OCI-LY7 (cell line): ENCODE measurements around the gene FAM83B. TPM values are rescaled to one million over a fixed set of nuclear protein-coding genes. Genes with fewer than 3 reads are reported as not detected.

Experiments used
- BruUV-seq: library from RNA; stranded (reverse); fragments of 400-500 nt; replicated peaks from 2 replicates; lab custom pipeline; 2021; lab: Mats Ljungman, UMichigan
- CTCF ChIA-PET: fragments of 300-600 bp; sonication (Branson Sonifier 250); formaldehyde crosslinking; loops from one replicate; lab custom pipeline; 2022; ENCODE audit warnings: antibody characterized with exemption; ENCODE audit not compliant: unreplicated experiment; lab: Charles Lee
- POLR2A ChIA-PET: fragments of 300-600 bp; sonication (Branson Sonifier 250); formaldehyde crosslinking; loops from one replicate; lab custom pipeline; 2022; ENCODE audit warnings: antibody characterized with exemption; lab: Charles Lee
- DNase-seq: peaks from one replicate; pipeline ENCODE4 v3.0.0-alpha.2; 2015; ENCODE audit warnings: low spot score
- H2AFZ ChIP-seq: fragments of 200-600 bp; sonication (generic), shearing (Covaris generic); 2 replicates; pipeline ENCODE4 v1.6.1; 2014; ENCODE audit warnings: mild to moderate bottlenecking, antibody characterized with exemption, low read length, moderate library complexity
- H3K27ac ChIP-seq: fragments of 200-600 bp; sonication (generic); 2 replicates; pipeline ENCODE4 v1.5.1; 2014; ENCODE audit warnings: mixed run types, low read depth, mild to moderate bottlenecking, moderate library complexity, low read length, inconsistent platforms; ENCODE audit not compliant: poor library complexity, severe bottlenecking
- H3K36me3 ChIP-seq: fragments of 200-600 bp; sonication (generic); 2 replicates; pipeline ENCODE4 v1.6.1; 2014; ENCODE audit warnings: mild to moderate bottlenecking, antibody characterized with exemption, low read length, moderate library complexity, mixed read lengths; ENCODE audit not compliant: insufficient read depth
- H3K4me1 ChIP-seq: fragments of 200-600 bp; sonication (generic); 2 replicates; pipeline ENCODE4 v1.5.1; 2014; ENCODE audit warnings: mild to moderate bottlenecking, low read length; ENCODE audit not compliant: insufficient read depth, poor library complexity, severe bottlenecking
- H3K4me2 ChIP-seq: fragments of 200-600 bp; sonication (generic); 2 replicates; pipeline ENCODE4 v1.6.1; 2014; ENCODE audit warnings: mild to moderate bottlenecking, low read length
- H3K4me3 ChIP-seq: fragments of 200-600 bp; sonication (generic); 2 replicates; pipeline ENCODE4 v1.5.1; 2014; ENCODE audit warnings: mild to moderate bottlenecking, low read depth, low read length; ENCODE audit not compliant: poor library complexity, severe bottlenecking
- H3K79me2 ChIP-seq: fragments of 200-600 bp; sonication (generic); 2 replicates; pipeline ENCODE4 v1.6.1; 2016; ENCODE audit warnings: low read depth, mild to moderate bottlenecking, low read length, moderate library complexity, mixed read lengths; ENCODE audit not compliant: insufficient read depth
- H3K9me2 ChIP-seq: fragments of 200-600 bp; sonication (generic); 2 replicates; pipeline ENCODE4 v1.6.1; 2016; ENCODE audit warnings: mild to moderate bottlenecking, low read length, mixed read lengths; ENCODE audit not compliant: insufficient read depth
- H3K9me3 ChIP-seq: fragments of 200-600 bp; sonication (generic); 2 replicates; pipeline ENCODE4 v1.6.1; 2014; ENCODE audit warnings: mild to moderate bottlenecking, mixed run types, low read length, mixed read lengths
- H4K20me1 ChIP-seq: fragments of 200-600 bp; sonication (generic); 2 replicates; pipeline ENCODE4 v1.6.1; 2014; ENCODE audit warnings: mild to moderate bottlenecking, antibody characterized with exemption, low read length, moderate library complexity, mixed read lengths; ENCODE audit not compliant: insufficient read depth
- EZH2phosphoT487 ChIP-seq: fragments of 200-600 bp; sonication (generic); IDR thresholded peaks from 2 replicates; pipeline ENCODE4 v1.6.1; 2018; ENCODE audit warnings: low read depth, borderline replicate concordance, mild to moderate bottlenecking, mixed run types, antibody characterized with exemption, low read length, moderate library complexity, mixed read lengths
- intact Hi-C: fragments of 100-400 bp; cut with micrococcal nuclease; formaldehyde crosslinking; loops from one replicate; pipeline ENCODE4 v1.10.0; 2022; ENCODE audit not compliant: unreplicated experiment
- total RNA-seq, 2 experiments: library from RNA; depleted of rRNA in 1 of 2; stranded (reverse); fragments of >200 nt in 1 of 2; shearing (Covaris generic) in 1 of 2; gene quantifications; 2 replicates each; pipeline ENCODE4 v1.2.3, GENCODE V29; 2014 to 2022
- TF ChIP-seq, protein P1 (sequence below): fragments of 200-600 bp; sonication (generic); conservative IDR thresholded peaks from 2 replicates; pipeline ENCODE4 v1.5.1; 2014; ENCODE audit warnings: mild to moderate bottlenecking, antibody characterized with exemption, low read length, moderate library complexity, mixed read lengths

Gene FAM83B
- total RNA-seq, 2 experiments from 2014 or later = not detected

DNA sequence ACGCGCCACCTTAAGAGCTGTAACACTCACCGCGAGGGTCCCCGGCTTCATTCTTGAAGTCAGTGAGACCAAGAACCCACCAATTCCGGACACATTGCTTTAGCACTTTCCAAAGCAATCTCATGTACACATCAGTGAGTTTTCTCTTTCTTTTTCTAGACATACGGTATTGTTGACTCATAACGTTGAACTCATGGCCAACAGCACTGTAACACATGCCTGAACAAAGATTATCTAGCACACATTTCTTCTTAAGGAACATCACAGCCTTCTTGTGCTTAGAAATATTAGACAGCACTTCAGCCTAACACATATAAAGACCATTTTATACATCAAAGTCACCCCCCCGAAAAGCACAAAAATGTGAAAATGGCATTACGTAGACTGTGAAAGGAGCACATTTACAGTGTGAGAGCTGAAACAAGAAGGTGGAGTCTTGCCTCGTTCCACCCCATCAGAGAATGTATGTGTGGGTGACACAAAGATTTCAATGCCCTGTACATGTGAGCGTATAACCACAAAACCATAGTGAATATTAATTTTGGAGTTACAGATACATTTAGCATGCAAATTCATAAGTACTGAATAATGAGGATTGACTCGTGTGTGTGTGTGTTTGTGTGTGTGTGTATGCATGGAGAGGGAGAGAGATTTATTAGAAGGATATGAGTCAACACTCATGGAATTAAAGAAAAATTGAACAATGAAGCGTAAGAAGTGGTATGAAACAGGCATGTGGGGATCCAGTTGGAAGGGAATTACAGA is 134.1 kb downstream of the FAM83B start:
- no peak for DNase-seq
- H3K36me3 ChIP-seq = no peaks in the 10 kb centered on the region
- H4K20me1 ChIP-seq = no peaks in the 10 kb centered on the region
- POLR2A ChIA-PET = no interaction called here
- CTCF ChIA-PET = no interaction called here
- H3K79me2 ChIP-seq = no peaks in the 10 kb centered on the region
- H3K9me2 ChIP-seq = no peaks in the 10 kb centered on the region
- no peaks in the 10 kb centered on the region for H3K4me1 ChIP-seq
- intact Hi-C loops = no loop called here
- H2AFZ ChIP-seq = no peak overlapping the region
- no TSS peak for BruUV-seq
- no peak overlapping the region for H3K4me2 ChIP-seq
- no peak overlapping the region for H3K27ac ChIP-seq
- no peaks in the 10 kb centered on the region for H3K9me3 ChIP-seq
- no peak overlapping the region for H3K4me3 ChIP-seq
- TF ChIP-seq, protein P1, sequence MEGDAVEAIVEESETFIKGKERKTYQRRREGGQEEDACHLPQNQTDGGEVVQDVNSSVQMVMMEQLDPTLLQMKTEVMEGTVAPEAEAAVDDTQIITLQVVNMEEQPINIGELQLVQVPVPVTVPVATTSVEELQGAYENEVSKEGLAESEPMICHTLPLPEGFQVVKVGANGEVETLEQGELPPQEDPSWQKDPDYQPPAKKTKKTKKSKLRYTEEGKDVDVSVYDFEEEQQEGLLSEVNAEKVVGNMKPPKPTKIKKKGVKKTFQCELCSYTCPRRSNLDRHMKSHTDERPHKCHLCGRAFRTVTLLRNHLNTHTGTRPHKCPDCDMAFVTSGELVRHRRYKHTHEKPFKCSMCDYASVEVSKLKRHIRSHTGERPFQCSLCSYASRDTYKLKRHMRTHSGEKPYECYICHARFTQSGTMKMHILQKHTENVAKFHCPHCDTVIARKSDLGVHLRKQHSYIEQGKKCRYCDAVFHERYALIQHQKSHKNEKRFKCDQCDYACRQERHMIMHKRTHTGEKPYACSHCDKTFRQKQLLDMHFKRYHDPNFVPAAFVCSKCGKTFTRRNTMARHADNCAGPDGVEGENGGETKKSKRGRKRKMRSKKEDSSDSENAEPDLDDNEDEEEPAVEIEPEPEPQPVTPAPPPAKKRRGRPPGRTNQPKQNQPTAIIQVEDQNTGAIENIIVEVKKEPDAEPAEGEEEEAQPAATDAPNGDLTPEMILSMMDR = no peak
- TF ChIP-seq EZH2phosphoT487 = no peak

DNA sequence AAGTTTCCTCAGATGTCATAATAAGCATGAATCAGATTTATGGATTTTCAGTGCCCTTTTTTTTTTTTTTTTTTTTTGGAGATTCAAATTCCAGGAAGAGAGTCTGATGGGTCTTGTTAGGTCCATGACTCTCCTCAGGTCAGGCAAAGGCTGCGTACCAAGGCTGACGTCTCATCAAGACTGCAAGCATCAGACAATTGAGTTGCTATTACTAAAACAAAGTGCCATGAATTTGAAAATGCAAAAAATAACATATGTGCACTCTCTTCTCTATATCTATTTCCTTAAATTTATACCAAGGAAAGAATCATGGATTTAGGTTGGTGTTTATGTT is 134.7 kb downstream of the FAM83B start:
- H3K9me2 ChIP-seq = no peaks in the 10 kb centered on the region
- TF ChIP-seq, protein P1 = no peak
- no peak for TF ChIP-seq EZH2phosphoT487
- ChIA-PET CTCF (no interaction called here), POLR2A (no interaction called here)
- no peak overlapping the region for H3K4me2 ChIP-seq
- no peaks in the 10 kb centered on the region for H3K36me3 ChIP-seq
- no peaks in the 10 kb centered on the region for H3K79me2 ChIP-seq
- no TSS peak for BruUV-seq
- no peaks in the 10 kb centered on the region for H3K4me1 ChIP-seq
- no peak overlapping the region for H3K4me3 ChIP-seq
- H2AFZ ChIP-seq = no peak overlapping the region
- DNase-seq = no peak
- no peaks in the 10 kb centered on the region for H4K20me1 ChIP-seq
- no peaks in the 10 kb centered on the region for H3K9me3 ChIP-seq
- intact Hi-C loops = no loop called here
- H3K27ac ChIP-seq = no peak overlapping the region

DNA sequence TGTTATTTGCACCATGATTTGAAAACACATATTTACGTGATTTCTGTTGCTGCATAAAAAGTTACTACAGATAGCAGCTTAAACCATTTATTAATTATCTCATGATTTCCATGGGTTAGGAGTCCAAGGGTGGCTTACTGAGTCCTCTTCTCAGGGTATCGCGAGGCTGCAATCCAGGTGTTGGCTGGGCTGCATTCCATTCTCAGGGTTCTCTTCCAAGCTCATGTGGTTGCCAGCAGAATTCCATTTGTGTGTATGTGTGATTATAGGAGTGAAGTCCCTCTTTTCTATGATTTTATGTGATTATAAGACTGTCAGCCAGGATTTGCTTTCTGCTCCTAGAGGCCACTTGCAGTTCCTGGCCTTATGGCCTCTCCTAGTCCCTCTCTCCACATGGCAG is 135.1 kb downstream of the FAM83B start:
- POLR2A ChIA-PET = no interaction called here
- H3K4me3 ChIP-seq = no peak overlapping the region
- no peaks in the 10 kb centered on the region for H3K36me3 ChIP-seq
- H3K9me3 ChIP-seq = no peaks in the 10 kb centered on the region
- no peak overlapping the region for H3K27ac ChIP-seq
- H3K79me2 ChIP-seq = no peaks in the 10 kb centered on the region
- H4K20me1 ChIP-seq = no peaks in the 10 kb centered on the region
- CTCF ChIA-PET = no interaction called here
- no peak for DNase-seq
- TF ChIP-seq, protein P1 = no peak
- TF ChIP-seq EZH2phosphoT487 = no peak
- no peaks in the 10 kb centered on the region for H3K4me1 ChIP-seq
- no peak overlapping the region for H3K4me2 ChIP-seq
- H3K9me2 ChIP-seq = no peaks in the 10 kb centered on the region
- intact Hi-C loops = no loop called here
- BruUV-seq = no TSS peak
- H2AFZ ChIP-seq = no peak overlapping the region
